NCI-H774 (cell line): Measurements from ENCODE around the gene PTPRN2.

Experiments
- DNase-seq: peaks from one replicate; lab custom pipeline; 2025; lab: John Stamatoyannopoulos, UW

Gene PTPRN2

DNA sequence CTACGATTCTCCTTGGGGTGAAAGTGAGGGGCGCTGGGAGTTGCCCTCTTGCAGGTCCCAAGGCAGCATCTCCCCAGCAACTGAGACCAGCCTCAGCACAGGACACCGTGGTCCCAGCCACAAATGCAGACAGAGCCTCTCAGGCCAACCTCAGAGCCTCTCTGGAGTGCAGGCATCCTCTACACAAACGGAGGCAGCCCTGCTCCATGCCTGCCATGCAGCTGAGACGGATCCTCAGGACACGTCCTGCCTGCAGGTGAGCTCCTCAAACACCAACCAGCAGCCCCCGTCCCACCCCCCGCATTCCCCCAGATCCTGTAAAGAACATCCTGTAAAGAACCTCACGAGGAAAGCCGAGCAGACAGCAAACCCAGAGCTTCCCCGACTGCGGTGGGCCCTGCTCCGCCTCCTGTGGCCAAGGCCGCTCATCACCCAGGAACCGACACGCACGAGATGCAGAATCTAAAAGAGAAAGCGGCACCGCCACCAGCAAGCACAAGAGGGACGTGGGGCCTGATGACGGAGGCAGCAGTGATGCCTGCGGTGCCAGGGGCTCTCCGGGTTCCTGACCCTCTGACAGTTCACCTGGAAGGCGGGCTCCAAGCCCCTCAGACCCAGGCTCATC, 186.9 kb downstream of the PTPRN2 start:
- no peak for DNase-seq

DNA sequence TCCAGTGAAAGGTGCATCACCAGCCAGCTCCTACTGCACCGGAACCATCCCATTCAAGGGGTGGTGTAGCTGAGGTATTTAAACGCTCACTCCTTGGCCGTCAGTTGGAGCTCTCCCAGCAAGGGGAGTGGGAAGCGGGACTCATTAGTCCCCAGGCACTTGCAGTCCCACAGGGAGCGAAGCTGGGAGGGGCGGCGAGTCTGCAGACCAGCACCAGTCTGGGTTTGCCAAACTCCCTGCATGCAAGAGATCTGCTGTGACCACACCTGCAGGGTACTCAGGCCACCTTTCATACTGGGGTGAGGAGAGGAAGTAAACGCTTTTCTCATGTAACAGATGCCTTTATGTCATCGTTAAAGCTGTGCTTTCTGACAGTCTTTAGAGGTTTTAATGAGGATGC, 187.9 kb downstream of the PTPRN2 start:
- DNase-seq: no peak

DNA sequence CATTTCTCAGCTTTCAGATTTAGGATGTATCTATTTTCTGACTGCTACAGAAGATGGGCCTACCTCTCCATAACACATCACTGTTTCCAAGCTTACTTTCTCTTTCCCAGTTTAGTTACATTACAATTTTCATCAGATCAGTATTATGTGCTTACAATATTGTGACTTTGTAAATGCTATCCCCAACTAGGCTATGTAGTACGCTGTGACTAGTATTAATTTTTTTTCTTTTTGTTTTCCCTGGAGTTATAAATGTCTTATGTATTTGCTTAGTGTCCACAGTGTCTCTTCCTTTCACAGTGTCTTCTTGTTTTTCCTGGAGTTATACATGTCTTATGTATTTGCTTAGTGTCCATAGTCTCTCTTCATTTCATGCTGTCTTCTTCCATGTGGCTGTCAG, 188.9 kb downstream of the PTPRN2 start:
- no peak for DNase-seq

DNA sequence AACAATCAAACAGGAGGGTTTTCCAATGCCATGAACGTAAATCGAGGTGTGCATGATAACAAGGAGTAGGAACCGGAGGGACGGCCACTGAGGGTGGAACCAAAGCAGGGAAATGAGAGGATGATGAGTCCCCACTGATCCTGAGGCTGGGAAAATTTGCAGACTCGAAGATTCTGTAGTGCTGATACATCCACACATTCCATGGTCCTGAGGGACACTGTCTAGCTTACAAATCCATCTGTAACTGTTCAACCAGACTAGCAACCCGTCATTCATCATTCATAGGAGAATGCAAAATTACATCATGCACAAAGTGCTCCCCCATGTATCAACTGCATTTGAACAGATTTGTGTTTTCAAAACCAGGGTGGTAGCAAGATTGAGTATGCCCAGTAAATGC, 189.7 kb downstream of the PTPRN2 start:
- no peak for DNase-seq

DNA sequence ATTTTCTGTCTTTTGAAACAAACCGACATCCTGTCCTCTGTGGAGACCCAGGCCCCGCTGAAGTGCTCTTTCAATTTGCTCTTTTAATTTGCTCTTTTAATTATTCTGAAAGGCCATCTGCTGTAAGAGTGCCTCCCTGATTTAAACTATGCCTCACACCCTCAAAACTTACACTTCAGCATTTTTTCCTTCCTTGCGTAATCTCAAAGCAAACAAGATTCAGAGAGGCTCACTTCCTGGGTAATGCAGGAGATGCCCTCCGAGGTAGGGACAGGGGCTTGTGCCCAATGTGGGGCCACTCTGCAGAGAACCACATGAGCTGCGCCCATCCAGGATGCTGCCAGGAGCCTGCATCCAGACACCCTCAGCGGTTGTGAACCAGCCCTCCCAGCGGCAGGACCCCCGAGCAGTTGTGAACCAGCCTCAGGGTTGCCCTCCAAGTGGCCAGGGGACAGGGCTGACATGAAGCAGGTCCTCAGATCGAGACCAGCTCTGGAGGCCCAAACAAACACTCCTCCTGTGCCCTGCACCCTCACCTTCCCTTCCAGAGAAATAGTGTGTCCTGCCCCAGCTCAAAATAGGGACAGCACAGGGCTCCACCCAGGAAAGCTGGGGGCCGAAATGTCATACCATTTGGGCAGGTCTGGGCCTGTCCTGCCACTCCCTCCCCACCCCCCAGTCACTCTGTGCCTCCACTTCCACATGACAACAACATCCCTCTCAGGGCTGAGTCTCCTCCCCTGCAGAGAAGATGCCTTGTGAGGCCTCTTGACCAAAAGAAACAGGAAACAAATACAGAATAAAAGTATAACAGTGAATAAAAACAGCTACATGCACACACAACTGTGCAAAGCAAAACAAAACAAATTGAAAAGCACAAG, 190.4 kb downstream of the PTPRN2 start:
- no peak for DNase-seq

DNA sequence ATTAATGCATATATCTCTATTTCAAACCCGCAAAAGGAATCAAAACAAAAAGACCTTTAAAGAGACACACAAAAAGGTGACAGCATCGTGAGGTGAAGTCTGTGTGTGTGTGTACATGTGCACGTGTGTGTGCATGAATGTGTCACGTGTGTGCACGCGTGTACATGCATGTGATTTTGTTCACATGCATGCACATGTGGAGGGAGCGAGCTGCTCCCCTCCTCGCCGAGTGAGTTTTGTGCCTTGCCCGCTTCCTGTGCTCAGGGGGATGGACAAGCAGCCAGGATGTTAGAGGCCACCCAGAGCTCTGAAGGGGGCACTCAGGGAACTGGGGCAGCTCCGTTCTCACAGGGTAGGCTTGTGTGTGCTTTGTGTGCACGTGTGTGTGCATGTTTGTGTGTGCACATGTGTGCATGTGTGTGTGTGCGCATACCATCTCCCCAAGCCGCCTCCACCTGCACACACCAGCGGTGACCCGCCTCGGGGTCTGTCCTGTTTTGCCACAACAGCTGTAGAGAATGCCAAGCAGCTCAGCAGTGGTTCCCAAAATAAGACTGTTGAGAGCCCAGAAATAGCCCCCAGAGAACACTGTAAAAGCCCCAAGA, 191.2 kb downstream of the PTPRN2 start:
- no peak for DNase-seq

DNA sequence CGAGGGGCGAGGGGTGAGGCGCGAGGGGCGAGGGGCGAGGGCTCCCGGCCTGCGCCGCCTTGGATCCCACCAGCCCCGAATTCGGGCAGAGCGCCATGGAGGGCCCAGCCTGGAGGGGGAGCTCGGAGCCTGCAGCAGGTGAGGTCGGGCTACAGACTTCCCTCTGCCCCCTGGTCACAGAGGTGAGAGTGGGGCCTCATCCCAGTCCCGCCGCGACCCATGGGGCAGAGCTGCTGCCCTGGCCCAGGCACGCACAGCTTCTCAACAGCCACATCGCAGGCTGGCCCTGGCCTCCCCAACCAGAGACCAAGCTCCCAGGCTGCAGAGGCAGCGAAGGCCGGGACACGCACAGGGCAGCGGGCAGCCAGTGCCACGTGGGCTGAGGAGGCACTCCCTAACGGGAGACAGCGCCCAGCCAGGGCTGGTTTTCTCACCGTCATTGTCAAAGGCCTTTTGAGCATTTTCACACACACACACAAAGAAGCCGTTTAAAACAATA, 191.8 kb downstream of the PTPRN2 start:
- DNase-seq: no peak

DNA sequence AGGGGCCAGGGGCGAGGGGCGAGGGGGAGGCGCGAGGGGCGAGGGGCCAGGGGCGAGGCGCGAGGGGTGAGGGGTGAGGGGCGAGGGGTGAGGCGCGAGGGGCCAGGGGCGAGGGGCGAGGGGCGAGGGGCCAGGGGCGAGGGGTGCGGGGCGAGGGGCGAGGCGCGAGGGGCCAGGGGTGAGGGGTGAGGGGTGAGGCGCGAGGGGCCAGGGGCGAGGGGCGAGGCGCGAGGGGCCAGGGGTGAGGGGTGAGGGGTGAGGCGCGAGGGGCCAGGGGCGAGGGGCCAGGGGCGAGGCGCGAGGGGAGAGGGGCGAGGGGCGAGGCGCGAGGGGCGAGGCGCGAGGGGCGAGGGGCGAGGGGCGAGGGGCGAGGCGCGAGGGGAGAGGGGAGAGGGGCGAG, 192.3 kb downstream of the PTPRN2 start:
- DNase-seq: no peak

DNA sequence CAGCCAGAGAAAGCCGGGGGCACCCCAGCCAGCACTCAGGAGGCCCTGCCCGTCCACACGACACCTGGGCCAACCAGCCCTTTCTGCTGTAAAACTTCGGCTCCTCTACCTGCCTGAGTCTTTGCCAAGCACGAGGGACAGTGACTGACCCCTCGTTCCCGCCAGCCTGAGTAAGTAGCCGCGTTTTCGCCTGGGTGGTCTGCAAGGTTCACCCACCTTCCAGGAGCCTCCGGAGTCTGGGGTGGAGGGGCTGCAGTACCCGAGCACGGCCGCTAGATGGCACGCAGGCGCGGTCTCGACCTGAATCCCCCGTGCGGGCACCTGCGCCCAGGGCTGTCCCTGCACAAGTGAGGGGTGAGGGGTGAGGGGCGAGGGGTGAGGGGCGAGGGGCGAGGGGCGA, 192.7 kb downstream of the PTPRN2 start:
- no peak for DNase-seq

DNA sequence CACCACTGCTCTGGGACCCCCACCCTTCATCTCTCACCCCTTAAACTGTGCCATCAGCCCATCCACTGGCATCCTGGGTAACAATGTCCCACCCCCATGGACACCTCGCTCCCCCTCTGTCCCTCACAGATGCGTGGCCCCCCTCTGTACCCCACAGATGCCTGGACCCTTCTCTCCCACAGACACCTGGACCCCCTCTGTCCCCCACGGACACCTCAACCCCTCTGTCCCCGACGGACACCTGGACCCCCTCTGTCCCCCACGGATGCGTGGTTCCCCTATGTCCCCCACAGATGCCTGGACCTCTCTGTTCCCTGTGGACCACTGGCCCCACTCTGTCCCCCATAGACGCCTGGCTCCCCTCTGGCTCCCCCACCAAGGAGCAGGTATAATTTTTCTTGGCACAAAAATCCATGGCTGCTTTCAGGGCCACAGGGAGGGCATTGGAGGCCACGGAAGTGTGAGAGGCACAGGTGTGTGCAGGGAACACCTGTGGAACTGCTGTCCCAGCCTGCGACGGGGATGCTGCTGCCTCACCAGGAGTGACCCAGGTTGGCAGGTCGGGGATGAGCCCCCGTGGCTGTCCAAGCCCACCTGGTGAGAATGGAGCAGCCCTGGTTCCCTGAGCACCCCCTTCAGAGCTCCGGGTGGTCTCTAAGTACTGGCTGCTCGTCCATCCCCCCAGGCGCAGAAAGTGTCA, 193.5 kb downstream of the PTPRN2 start:
- DNase-seq: no peak

DNA sequence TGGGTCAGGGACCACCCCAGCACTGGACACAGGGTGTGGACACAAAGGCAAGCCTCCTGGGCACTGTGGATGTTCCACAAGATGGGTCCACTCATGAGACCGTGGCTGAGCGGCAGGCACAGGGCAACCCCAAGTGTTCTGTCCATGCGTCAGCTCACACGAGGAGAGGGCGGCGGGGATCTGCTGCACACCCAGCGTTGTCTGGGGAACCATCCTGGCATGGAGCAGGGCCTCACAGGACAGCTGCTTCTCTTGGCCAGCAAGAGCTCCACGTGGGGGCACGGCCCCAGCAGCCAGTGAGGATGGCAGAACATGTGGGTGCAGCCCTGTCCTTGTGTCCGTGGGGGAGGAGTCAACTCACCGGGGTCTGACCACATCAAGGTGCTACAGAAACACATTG, 195.4 kb downstream of the PTPRN2 start:
- no peak for DNase-seq

DNA sequence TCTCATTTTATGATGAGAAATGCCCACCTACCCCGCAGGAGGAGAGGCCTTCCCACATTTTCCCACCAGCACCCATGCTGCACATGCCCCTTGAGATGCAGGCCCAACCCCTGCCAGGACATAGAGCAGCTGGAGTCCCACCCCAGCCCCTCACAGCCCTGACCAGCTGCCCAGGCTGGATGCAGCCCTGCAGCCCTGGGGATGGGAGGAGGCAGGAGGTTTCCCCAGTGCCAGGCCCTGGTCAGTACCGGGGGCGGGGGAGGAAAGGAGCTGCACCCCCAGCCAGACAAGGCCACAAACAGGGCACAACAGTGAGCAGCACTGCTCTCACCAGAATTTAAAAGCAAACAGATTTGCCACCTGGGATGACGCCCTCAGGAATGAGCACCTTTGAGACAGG, 196.1 kb downstream of the PTPRN2 start:
- DNase-seq: no peak

DNA sequence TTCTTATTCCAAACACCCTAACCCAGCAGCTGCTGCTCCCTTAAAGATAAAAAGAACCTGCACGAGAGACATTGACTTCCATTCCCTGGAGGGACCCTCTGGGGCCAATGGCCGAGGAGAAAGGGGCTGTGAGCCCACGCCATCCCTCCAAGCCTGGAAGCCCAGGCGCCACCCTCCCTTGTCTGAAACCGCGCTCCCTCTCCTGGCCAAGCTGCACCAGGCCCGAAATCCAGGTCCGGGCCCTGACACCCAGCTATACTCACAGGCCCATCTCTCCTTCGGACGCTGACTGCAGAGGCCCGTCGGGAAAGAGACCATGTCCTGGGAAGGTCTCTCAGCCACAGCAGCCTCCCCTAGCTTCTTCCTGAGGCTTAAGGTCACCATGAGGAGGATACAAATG, 196.5 kb downstream of the PTPRN2 start:
- DNase-seq: no peak

DNA sequence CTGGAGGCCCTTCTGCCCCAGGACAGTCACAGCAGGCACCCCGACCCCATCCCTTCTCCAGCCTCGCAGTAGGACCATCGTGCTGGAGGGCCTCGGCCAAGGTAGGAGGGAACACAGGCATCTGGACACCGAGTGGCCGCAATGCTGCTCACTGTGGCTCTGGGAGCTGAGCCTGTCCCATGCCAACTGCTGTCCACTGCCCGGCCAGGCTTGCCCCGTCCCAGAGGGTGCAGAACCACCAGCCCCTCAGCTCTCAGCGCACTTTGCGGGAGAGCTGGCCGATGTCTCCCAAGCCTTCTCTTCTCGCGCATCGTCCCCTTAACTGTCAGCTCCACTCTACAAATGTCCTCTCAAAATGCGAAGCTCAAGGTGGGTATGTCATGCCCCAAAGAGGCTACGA, 197.2 kb downstream of the PTPRN2 start:
- no peak for DNase-seq

DNA sequence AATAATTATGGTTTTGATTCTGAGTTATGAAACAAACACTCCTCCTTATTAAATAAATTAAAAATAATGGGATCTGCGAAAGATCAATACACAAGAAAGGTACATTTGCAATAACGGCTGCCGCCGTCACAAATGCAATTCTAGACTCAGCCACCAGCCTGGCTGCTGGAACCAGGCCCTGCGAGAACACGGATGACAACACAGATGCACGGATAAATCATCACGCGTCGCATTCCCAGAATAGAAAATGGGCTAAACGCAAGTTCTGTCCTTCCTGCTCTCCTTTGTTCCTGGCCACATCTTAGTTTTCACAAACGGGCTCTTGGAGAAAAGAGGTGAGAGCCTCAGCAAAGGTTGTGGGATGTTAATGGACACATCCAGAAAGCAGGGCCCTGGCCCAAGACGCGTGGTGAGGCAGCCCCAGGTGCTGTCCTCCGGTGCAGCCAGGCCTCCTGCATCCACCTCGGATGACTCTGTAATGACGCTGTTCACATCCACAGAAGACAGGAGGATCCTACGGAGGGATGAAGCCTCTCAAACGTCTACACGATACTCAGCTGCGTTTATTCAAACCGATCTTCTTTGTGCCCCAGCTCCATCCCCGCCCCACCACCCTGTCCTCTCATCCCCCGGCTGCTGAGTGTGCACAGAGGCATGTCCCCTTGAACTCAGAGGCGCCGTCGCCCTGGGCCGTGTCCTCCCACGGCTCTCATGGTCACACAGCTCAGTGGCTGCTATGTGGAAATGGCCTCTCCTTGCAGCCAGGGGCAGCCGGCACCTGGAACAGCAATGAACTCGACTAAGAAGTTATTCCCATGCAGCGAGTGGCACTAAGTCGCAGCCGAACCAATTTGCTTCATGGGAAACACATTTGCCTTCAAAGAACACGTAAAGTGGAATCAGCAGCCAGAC, 197.9 kb downstream of the PTPRN2 start:
- DNase-seq: no peak

DNA sequence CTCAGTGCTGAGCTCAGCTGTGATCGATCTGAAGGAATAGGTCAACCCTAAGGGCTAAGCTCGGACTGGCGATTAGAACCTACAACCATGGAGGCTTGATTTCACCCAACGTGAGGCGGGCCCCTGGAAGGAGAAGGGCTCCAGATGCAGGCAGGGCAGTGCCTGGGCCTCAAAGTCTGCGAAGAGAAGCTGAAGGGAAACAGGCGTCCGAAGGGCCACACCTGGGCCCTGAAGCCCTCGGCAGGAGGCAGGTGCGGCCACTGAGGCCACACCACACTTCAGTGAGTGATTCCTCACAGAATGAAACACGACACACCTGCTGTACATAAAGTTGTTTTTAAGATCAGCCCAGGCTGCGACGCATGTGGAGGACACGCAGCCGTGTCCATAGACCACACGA, 198.7 kb downstream of the PTPRN2 start:
- no peak for DNase-seq

DNA sequence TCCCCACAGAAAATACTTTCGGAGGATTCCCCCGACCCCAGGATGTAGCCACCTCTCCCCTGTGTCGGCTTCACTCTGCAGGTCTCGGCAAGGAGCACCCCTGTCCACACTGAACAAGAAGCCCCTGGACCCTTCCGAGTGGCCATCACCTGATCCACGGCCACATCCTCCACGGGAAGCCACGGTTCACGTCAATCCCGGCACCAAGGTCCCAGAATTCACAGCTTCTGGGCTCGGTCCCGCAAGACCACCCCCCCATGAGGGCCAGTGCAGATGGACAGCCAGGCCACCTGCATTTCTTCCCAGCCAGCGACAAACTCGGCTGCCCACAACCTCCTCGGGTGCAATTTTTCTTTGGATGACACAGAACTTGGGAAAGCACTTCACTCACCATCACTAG, 199.6 kb downstream of the PTPRN2 start:
- DNase-seq: no peak

DNA sequence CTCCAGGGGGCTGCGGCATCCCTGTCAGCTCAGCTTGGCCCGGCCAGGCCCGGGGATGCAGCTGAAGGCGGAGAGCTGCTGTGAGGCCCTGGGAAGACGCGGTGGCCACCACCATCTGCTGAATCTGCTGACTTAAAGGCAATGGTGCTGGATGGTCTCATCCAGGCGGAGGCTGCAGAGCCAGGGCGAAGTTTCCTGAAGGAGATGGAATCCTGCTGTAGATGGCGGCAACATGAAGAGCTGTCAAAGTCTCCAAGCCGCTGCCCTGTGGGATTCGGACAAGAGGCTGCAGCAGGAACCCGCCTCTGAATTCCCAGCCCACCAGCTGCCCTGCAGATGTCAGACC, 200.1 kb downstream of the PTPRN2 start:
- DNase-seq: no peak

DNA sequence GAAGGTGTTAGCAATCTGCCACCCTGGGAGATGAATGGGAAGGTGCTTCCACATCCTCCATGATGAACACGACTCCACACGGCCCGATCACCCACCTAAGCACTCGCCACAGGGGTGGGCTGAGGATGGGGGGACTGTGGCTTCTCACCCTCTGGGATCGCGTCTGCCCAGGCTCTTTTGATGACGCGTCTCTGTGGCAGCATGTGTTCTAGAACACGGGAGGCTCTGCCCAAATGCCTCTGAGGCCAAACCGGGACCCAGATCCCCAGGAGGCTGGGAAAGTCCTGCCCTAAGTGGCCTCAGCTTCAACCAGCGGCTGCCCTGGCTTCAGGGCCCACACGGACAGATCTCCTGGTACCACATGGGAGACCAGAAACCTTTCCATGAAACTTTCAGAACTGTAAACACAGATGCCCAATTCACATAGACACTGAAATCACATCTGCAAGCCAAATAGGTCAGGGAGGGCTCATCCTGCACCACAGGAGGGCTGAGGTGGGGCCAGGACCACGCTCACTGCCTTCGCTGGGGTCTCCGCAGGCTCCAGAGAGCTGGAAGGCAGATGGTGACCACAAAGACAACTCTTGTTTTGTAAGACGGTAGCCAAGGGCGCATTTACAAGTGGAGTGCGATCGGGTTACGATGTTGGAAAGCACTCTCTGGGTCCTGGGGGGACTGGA, 200.6 kb downstream of the PTPRN2 start:
- no peak for DNase-seq

DNA sequence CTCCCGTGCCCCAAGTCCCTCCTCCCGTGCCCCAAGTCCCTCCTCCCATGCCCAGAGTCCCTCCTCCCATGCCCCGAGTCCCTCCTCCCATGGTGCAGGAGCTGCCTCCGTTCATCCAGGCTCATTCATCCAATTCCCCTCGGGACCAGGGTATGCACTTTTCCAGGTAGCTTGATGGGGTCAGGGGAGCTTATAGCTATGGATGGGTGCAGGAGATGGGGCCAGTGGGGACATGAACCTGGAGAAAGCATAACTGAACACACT, 201.3 kb downstream of the PTPRN2 start:
- DNase-seq: no peak
